GM06990 (cell line): Measurements from ENCODE around the gene EML6.

Source experiments
- DNase-seq: peaks from one replicate; pipeline ENCODE4 v3.0.0-alpha.2; 2011; ENCODE audit not compliant: insufficient read length; ENCODE audit errors: extremely low read depth
- H3K27me3 ChIP-seq: replicated peaks from 2 replicates; pipeline ENCODE4 v1.6.0; 2011; ENCODE audit warnings: low read length; ENCODE audit not compliant: control insufficient read depth, insufficient read depth
- H3K36me3 ChIP-seq: 2 replicates; pipeline ENCODE4 v1.5.1; 2011; ENCODE audit warnings: low read length; ENCODE audit not compliant: control insufficient read depth, insufficient read depth
- H3K4me3 ChIP-seq: replicated peaks from 2 replicates; pipeline ENCODE4 v1.5.1; 2011; ENCODE audit warnings: low read depth, mild to moderate bottlenecking, control low read depth, low read length
- TF ChIP-seq, protein P1 (sequence below): IDR thresholded peaks from 2 replicates; pipeline ENCODE4 v1.5.1; 2011; ENCODE audit warnings: low read length, control low read depth, mild to moderate bottlenecking, inconsistent platforms; ENCODE audit not compliant: insufficient read depth, poor library complexity, severe bottlenecking

The EML6 gene

DNA sequence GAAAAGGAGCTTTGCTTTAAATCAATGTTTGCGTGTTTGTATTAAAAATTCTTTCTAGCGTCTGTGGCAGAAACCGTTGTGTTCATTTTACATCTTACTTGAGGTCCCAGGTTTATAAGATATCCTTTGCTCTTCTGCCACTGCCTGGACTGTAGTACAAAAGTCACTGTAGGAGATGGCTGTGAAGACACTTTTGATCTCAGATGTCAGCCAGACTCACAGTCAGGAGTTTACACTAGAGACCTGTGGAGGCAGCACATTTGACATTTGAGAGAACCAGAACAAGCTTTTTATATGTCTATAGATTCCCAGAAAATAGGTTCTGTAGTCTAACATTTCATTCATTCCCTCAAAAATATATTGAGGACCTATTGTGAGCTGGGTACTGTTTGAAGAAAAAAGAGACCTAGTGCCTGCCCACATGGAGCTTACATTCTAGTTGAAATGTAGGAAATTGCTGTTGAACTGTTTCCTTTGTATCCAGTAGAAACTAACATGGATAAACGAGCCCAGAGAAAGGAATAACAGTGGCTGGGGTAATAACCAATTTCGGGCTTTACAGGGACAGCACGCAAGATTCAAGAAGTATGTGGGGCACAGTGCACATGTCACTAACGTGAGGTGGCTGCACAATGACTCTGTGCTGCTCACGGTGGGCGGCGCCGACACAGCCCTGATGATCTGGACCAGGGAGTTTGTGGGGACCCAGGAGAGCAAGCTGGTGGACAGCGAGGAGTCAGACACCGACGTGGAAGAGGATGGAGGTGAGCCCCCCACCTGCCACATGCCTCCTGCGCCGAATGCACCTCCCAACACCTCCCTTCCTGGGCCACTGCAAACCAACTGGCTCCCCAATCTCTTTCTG lies 204.5 kb downstream of the EML6 start:
- TF ChIP-seq, protein P1, sequence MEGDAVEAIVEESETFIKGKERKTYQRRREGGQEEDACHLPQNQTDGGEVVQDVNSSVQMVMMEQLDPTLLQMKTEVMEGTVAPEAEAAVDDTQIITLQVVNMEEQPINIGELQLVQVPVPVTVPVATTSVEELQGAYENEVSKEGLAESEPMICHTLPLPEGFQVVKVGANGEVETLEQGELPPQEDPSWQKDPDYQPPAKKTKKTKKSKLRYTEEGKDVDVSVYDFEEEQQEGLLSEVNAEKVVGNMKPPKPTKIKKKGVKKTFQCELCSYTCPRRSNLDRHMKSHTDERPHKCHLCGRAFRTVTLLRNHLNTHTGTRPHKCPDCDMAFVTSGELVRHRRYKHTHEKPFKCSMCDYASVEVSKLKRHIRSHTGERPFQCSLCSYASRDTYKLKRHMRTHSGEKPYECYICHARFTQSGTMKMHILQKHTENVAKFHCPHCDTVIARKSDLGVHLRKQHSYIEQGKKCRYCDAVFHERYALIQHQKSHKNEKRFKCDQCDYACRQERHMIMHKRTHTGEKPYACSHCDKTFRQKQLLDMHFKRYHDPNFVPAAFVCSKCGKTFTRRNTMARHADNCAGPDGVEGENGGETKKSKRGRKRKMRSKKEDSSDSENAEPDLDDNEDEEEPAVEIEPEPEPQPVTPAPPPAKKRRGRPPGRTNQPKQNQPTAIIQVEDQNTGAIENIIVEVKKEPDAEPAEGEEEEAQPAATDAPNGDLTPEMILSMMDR = no peak
- Histone ChIP-seq H3K27me3 (no peaks in the 10 kb centered on the region; the same call in 1 of the 2 replicates), H3K36me3 (no peaks in the 10 kb centered on the region), H3K4me3 (no peak overlapping the region)
- no peak for DNase-seq

DNA sequence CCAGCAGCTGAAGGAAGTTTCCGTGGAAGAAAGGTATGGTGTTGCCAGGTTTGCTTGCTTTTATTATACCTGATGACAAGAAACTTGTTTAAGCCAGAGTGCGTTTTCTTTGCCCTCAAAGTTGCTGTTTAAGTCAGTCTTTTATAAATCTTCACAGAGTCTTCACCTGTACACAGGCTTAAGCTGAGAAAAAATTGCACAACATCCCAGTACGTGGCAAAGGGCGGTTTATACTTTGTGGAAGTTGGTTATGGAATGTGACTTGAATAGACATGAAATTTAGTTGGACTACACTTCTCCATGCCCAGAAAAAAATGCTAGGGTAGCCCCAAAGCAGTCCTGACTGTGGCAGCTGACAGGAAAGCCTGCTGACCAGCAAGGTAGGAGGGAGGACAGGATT lies 205.3 kb downstream of the EML6 start:
- TF ChIP-seq, protein P1 = no peak
- Histone ChIP-seq H3K27me3 (no peaks in the 10 kb centered on the region; the same call in 1 of the 2 replicates), H3K4me3 (no peak overlapping the region), H3K36me3 (no peaks in the 10 kb centered on the region)
- DNase-seq = no peak

GRCh38 chr2:54931473-54931872 lies 208.0 kb downstream of the EML6 start:
- Histone ChIP-seq H3K36me3 (no peaks in the 10 kb centered on the region), H3K27me3 (no peaks in the 10 kb centered on the region; the same call in 1 of the 2 replicates), H3K4me3 (no peak overlapping the region)
- DNase-seq = no peak
- TF ChIP-seq, protein P1 = no peak

DNA sequence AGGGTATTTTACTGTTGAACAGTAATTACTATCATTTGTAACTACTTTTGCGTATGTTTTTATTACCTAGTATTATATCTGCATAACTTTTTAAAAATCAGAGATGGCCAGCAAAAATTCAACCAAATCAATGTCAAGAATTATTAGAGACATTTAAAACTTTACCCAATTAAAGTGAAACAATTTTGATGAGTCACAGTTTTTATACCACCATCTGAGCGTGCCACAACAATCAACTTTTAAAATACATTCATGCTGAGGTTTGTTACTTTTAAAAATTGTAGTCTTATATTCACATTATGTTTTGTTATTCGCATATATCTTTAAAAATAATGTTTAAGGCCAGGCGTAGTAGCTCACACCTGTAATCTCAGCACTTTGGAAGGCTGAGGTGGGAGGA lies 211.9 kb downstream of the EML6 start:
- H3K36me3 ChIP-seq = no peaks in the 10 kb centered on the region
- TF ChIP-seq, protein P1 = no peak
- DNase-seq = no peak
- H3K27me3 ChIP-seq = no peaks in the 10 kb centered on the region
- H3K4me3 ChIP-seq = no peak overlapping the region

- H3K36me3 ChIP-seq = no peaks in the 10 kb centered on the region
- TF ChIP-seq, protein P1 = no peak
- H3K4me3 ChIP-seq = no peak overlapping the region
- no peaks in the 10 kb centered on the region for H3K27me3 ChIP-seq
- no peak for DNase-seq
Measured at GRCh38 chr2:54936766-54937165, 213.3 kb downstream of the EML6 start.
